Thyroid gland (tissue), 4 donors: Measurements from ENCODE around the gene MYO1A. TPM values are rescaled to one million over a fixed set of nuclear protein-coding genes. Genes with fewer than 3 reads are reported as not detected.

Source experiments
- DNase-seq, 2 donors: peaks; one replicate each; pipeline ENCODE4 v3.0.0-alpha.2; 2019
- H3K27ac ChIP-seq, 3 donors: fragments of 200-600 bp; sonication (generic); 1 replicate in 2 of 3; 2 replicates in 1 of 3; pipeline ENCODE4 v1.5.1; 2016 to 2019; ENCODE audit warnings: mild to moderate bottlenecking in 1 of 3, moderate library complexity in 1 of 3
- H3K27me3 ChIP-seq: fragments of 200-600 bp; sonication (generic); one replicate; pipeline ENCODE4 v1.5.1; 2019
- H3K36me3 ChIP-seq, 2 donors: fragments of 200-600 bp; sonication (generic); one replicate each; pipeline ENCODE4 v1.5.1; 2016 to 2019
- H3K4me1 ChIP-seq, 2 donors: fragments of 200-600 bp; sonication (generic); one replicate each; pipeline ENCODE4 v1.5.1; 2017 to 2019
- H3K4me3 ChIP-seq, 3 donors: fragments of 200-600 bp; sonication (generic); replicated peaks in 1 of 3; 1 replicate in 2 of 3; 2 replicates in 1 of 3; pipeline ENCODE4 v1.5.1; 2016; ENCODE audit warnings: mild to moderate bottlenecking in 1 of 3
- H3K9me3 ChIP-seq: fragments of 200-600 bp; sonication (generic); one replicate; pipeline ENCODE4 v1.5.1; 2017
- CTCF ChIP-seq, 6 experiments: fragments of 200-600 bp in 3 of 6; fragments of 450-650 bp in 3 of 6; sonication (generic) in 3 of 6; IDR thresholded peaks; one replicate each; pipeline ENCODE4 v1.5.1; 2016 to 2019; ENCODE audit warnings: antibody characterized with exemption in 6 of 6, mild to moderate bottlenecking in 2 of 6, inconsistent platforms in 1 of 6, moderate library complexity in 1 of 6
- POLR2A ChIP-seq, 2 donors: fragments of 450-650 bp; IDR thresholded peaks; one replicate each; pipeline ENCODE4 v1.6.1; 2017; ENCODE audit warnings: antibody characterized with exemption in 2 of 2, mild to moderate bottlenecking in 2 of 2, moderate library complexity in 1 of 2
- WGBS, 2 donors: methylation state at CpG; one replicate each; pipeline ENCODE4 v1.1.5; 2017; 5-methylcytosine and 5-hydroxymethylcytosine counted together
- intact Hi-C: fragments of 100-400 bp; cut with DNase I; formaldehyde crosslinking; loops from one replicate; pipeline ENCODE4 v1.15.1; 2023
- total RNA-seq, 4 donors: library from RNA; depleted of rRNA; stranded (reverse); fragments of >200 nt; gene quantifications; one replicate each; pipeline ENCODE4 v1.2.3, GENCODE V29; 2016

Gene MYO1A
- total RNA-seq, 4 donors from 2014 or later = not detected

- TF ChIP-seq CTCF (IDR thresholded peaks at IDR 0.05) (no peak), POLR2A (IDR thresholded peaks at IDR 0.05) (no peak)
- Histone ChIP-seq H3K9me3 (no peaks in the 10 kb centered on the region), H3K27ac (no peak overlapping the region), H3K36me3 (no peaks in the 10 kb centered on the region), H3K4me3 (no peak overlapping the region), H3K27me3 (no peaks in the 10 kb centered on the region), H3K4me1 (no peaks in the 10 kb centered on the region)
- 88 to 94% methylated on average over 25 to 26 of the region's 26 CpGs for WGBS, 2 donors
- DNase-seq = no peak
- intact Hi-C loops = no loop called here
These were observed 54.6 kb downstream of the MYO1A start for GRCh38 chr12:56995201-56995929.

GRCh38 chr12:56994231-56994746 lies 55.6 kb downstream of the MYO1A start:
- intact Hi-C loops = no loop called here
- no peaks in the 10 kb centered on the region for H3K4me1 ChIP-seq
- H3K36me3 ChIP-seq = no peaks in the 10 kb centered on the region
- TF ChIP-seq CTCF (IDR thresholded peaks at IDR 0.05) (no peak), POLR2A (IDR thresholded peaks at IDR 0.05) (no peak)
- H3K4me3 ChIP-seq = no peak overlapping the region
- no peak overlapping the region for H3K27ac ChIP-seq
- no peak for DNase-seq
- no peaks in the 10 kb centered on the region for H3K27me3 ChIP-seq
- no peaks in the 10 kb centered on the region for H3K9me3 ChIP-seq
- WGBS, 2 donors = 66 to 73% methylated on average over 10 of the region's 10 CpGs

GRCh38 chr12:56993346-56993745 lies 56.6 kb downstream of the MYO1A start:
- no peak for DNase-seq
- intact Hi-C loops = no loop called here
- no peak for TF ChIP-seq POLR2A (IDR thresholded peaks at IDR 0.05)
- no peak for TF ChIP-seq CTCF (IDR thresholded peaks at IDR 0.05)
- Histone ChIP-seq H3K4me1 (no peaks in the 10 kb centered on the region), H3K27me3 (no peaks in the 10 kb centered on the region), H3K9me3 (no peaks in the 10 kb centered on the region), H3K27ac (no peak overlapping the region), H3K36me3 (no peaks in the 10 kb centered on the region), H3K4me3 (no peak overlapping the region)
- 76 to 80% methylated on average over 10 of the region's 10 CpGs for WGBS, 2 donors

GRCh38 chr12:56991319-56992246 lies 58.3 kb downstream of the MYO1A start:
- peak; percentile 27 to 35 for DNase-seq
- H3K27ac ChIP-seq = peak overlapping the region in 2 of 3 donors; percentile 36 to 58
- H3K4me1 ChIP-seq = peaks cover 0 to 14% of the 10 kb centered on the region in 2 donors
- WGBS, 2 donors = 79 to 80% methylated on average over 8 of the region's 8 CpGs
- TF ChIP-seq CTCF (IDR thresholded peaks at IDR 0.05) (no peak), POLR2A (IDR thresholded peaks at IDR 0.05) (no peak)
- intact Hi-C loops = no loop called here
- H3K9me3 ChIP-seq = no peaks in the 10 kb centered on the region
- no peak overlapping the region for H3K4me3 ChIP-seq
- H3K36me3 ChIP-seq = no peaks in the 10 kb centered on the region
- H3K27me3 ChIP-seq = no peaks in the 10 kb centered on the region
